ENCODE measurements around the gene NOTCH2NLA.
A peak's percentile ranks its signal among the peaks of the same experiment; 100 is the strongest.
"Not testable (repeated sequence)": the region's sequence is repeated elsewhere in the genome, so short reads cannot be mapped to it uniquely, and the experiment has no call there.

NOTCH2NLA gene

DNA sequence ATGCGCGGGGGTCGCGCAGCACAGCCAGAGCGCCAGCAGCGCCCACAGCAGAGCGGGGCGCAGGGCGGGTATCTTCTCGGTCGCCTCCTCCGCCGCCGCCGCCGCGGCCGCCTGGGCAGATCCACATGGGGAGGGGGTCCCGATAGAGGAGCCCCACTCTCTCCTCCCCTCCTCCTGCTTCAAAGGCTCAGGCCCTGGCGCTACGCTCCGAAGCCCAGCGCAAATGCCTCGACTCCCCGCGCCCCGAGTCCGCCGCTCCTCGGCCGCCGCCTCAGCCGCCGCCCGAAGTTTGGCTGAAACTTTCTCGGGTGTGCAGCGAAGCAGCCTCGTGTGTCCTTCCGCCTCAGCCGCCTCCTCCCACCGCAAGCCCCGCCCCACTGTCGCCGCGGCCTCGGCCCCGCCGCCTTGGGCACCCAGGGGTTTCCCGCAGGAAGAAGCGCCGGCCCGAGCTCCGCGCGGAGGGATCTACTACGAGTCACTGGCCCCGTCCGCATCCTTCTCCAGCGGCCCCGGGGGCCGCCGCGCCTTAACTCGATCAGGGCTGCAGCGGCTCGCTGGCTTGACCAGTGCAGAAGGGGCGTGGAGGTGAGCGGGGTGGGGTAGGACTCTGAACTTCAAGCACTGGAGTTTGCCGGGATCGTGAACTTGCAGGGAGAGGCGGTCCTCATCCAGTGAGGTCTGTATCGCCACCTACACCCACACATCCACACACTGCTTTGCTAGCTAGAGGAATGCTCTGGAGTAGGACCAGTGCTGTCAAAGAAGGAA is at the start of gene NOTCH2NLA:
Gene NOTCH2NLA, minus strand, starts transcription at position 312 of the 768 bp plus-strand sequence. CDS start 39,684 bp downstream, outside the sequence.
- H3K36me3 ChIP-seq (ENCODE audit: insufficient read depth, low read length); H3K79me2 ChIP-seq (ENCODE audit: control insufficient read depth, insufficient read depth, low read length, unreplicated experiment); H3K4me1 ChIP-seq (ENCODE audit: control insufficient read depth, insufficient read depth, low read length, unreplicated experiment); H3K27me3 ChIP-seq (ENCODE audit: insufficient read depth, low read length); H2AFZ ChIP-seq (ENCODE audit: low read length, unreplicated experiment): not testable (repeated sequence)
- peak within 1 kb of the TSS; percentile 81 for H3K4me3 ChIP-seq (ENCODE audit: low read depth, low read length)
- peak within 1 kb of the TSS; percentile 70; the same call in 1 of the 2 replicates for H3K27ac ChIP-seq (ENCODE audit: low read depth, low read length)

DNA sequence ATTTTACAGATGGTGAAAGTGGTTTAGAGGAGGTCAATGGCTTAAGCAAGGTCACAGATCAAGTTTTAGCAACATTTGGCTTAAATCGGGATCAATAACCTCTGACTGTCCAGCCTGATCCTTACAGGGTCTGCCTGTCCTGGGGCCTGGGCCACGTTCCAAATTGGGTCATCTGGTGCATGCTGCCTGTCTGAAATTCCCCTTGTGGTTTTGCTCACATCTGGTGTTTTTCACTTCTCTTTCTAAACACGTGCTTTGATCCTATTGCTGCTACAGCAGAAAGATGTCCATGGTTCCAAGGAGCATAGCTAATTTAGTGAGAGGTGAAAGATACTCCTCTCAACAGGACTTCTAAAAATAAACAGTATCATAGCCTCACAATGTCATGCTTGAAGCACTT is 49.5 kb upstream of the NOTCH2NLA start:
- not testable (repeated sequence) for H3K27me3 ChIP-seq (ENCODE audit: insufficient read depth, low read length); H3K4me1 ChIP-seq (ENCODE audit: control insufficient read depth, insufficient read depth, low read length, unreplicated experiment); H3K79me2 ChIP-seq (ENCODE audit: control insufficient read depth, insufficient read depth, low read length, unreplicated experiment); H3K27ac ChIP-seq (ENCODE audit: low read depth, low read length); H3K36me3 ChIP-seq (ENCODE audit: insufficient read depth, low read length); H3K4me3 ChIP-seq (ENCODE audit: low read depth, low read length); H2AFZ ChIP-seq (ENCODE audit: low read length, unreplicated experiment)

DNA sequence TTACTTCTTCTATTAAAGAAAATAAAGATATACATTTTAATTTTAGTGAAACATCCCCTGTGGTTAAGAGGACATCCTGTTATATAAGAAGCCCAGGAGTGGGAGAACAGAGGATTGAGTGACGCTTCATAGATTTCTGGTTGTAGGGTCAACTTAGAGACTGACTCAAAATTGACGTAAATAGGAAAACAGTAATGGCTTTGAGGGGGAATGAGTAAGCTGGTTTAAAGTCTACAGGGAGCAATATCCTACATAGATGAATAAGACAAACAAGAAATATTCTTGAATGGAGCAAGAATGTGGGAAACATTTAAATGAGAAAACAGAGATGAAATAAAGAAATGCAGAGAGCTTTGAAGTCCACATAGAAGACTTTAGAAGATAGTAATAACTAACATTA is 48.3 kb upstream of the NOTCH2NLA start:
- not testable (repeated sequence) for H3K4me3 ChIP-seq (ENCODE audit: low read depth, low read length); H3K4me1 ChIP-seq (ENCODE audit: control insufficient read depth, insufficient read depth, low read length, unreplicated experiment); H3K27me3 ChIP-seq (ENCODE audit: insufficient read depth, low read length); H2AFZ ChIP-seq (ENCODE audit: low read length, unreplicated experiment); H3K27ac ChIP-seq (ENCODE audit: low read depth, low read length); H3K79me2 ChIP-seq (ENCODE audit: control insufficient read depth, insufficient read depth, low read length, unreplicated experiment); H3K36me3 ChIP-seq (ENCODE audit: insufficient read depth, low read length)

DNA sequence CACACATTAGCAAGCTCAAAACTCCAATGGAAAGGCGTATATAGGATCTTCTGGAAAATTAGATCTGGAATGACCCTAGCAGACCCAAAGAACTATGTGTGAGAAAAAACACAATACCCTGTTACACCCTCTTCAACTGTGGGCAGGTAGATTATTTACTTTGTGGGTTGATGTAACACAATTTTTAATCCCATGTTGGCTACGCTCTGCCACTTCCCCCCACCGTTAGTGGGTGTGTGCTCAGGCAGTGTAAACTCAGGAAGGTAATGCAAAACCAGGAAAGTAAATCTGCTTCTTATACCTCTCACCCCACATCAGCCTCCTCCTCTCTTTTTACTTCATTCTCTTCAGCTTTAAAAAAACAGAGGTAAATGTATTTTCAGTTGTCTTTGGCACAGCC is 45.3 kb upstream of the NOTCH2NLA start:
- not testable (repeated sequence) for H3K4me3 ChIP-seq (ENCODE audit: low read depth, low read length); H3K4me1 ChIP-seq (ENCODE audit: control insufficient read depth, insufficient read depth, low read length, unreplicated experiment); H3K36me3 ChIP-seq (ENCODE audit: insufficient read depth, low read length); H2AFZ ChIP-seq (ENCODE audit: low read length, unreplicated experiment); H3K79me2 ChIP-seq (ENCODE audit: control insufficient read depth, insufficient read depth, low read length, unreplicated experiment); H3K27me3 ChIP-seq (ENCODE audit: insufficient read depth, low read length); H3K27ac ChIP-seq (ENCODE audit: low read depth, low read length)

DNA sequence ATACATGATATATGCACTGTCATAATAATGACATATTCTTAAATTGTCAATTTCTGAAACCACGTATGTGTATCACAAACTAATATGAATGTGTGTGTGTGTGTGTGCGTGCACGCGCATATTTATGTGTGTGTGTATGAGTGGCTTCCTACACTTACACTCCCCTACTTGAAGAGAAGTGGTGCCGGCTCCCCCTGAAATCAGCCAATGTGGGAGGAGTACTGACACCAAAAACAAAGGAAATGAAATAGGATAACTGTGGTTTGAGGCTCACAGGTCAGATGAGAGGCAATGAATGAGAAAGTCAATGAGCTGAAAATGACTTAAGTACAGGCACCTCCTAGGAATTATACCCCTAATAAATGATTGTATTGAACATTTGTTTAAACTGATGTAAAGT is 44.4 kb upstream of the NOTCH2NLA start:
- H3K27me3 ChIP-seq (ENCODE audit: insufficient read depth, low read length); H3K4me3 ChIP-seq (ENCODE audit: low read depth, low read length); H3K79me2 ChIP-seq (ENCODE audit: control insufficient read depth, insufficient read depth, low read length, unreplicated experiment); H3K36me3 ChIP-seq (ENCODE audit: insufficient read depth, low read length); H2AFZ ChIP-seq (ENCODE audit: low read length, unreplicated experiment); H3K27ac ChIP-seq (ENCODE audit: low read depth, low read length); H3K4me1 ChIP-seq (ENCODE audit: control insufficient read depth, insufficient read depth, low read length, unreplicated experiment): not testable (repeated sequence)

DNA sequence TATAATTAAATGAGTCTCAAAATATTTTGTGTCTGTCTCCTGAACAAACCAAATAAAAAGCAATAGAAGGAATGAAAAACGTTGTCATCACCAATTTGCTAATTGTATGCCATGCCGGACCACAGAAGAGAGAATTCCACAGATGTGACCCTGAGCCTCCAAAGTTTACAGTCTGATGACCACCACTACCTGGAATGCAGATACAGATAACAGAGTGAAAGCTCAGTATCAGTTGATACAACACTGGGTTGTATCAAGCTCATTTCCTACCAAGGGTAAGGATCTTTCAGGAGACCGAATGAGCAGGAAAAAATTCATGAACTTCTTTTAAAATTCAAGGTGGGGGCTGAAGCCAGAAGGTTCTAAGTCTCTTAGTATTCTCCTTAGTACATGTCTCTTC is 43.9 kb upstream of the NOTCH2NLA start:
- H3K79me2 ChIP-seq (ENCODE audit: control insufficient read depth, insufficient read depth, low read length, unreplicated experiment); H3K27me3 ChIP-seq (ENCODE audit: insufficient read depth, low read length); H3K36me3 ChIP-seq (ENCODE audit: insufficient read depth, low read length); H3K4me1 ChIP-seq (ENCODE audit: control insufficient read depth, insufficient read depth, low read length, unreplicated experiment); H2AFZ ChIP-seq (ENCODE audit: low read length, unreplicated experiment); H3K4me3 ChIP-seq (ENCODE audit: low read depth, low read length); H3K27ac ChIP-seq (ENCODE audit: low read depth, low read length): not testable (repeated sequence)

DNA sequence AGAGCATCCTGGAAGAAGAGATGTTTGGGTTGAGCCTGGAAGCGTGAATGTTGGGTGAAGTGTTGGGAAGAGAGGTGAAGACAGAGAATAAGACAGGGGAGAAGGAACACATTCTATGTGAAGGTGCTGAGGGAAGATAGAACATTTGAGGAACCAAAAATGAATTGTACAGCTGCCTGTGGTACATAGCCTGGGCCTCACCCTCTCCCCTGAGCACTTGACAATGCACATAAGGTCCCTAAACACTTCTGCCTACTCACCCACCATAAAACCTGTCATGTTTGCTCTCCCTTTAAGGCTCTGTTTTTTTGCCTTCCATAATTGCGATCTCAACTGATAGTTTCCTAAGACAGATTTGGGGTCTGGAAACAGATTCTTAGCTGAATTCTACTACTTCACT is 43.2 kb upstream of the NOTCH2NLA start:
- not testable (repeated sequence) for H3K4me3 ChIP-seq (ENCODE audit: low read depth, low read length); H3K4me1 ChIP-seq (ENCODE audit: control insufficient read depth, insufficient read depth, low read length, unreplicated experiment); H2AFZ ChIP-seq (ENCODE audit: low read length, unreplicated experiment); H3K36me3 ChIP-seq (ENCODE audit: insufficient read depth, low read length); H3K27me3 ChIP-seq (ENCODE audit: insufficient read depth, low read length); H3K79me2 ChIP-seq (ENCODE audit: control insufficient read depth, insufficient read depth, low read length, unreplicated experiment); H3K27ac ChIP-seq (ENCODE audit: low read depth, low read length)

DNA sequence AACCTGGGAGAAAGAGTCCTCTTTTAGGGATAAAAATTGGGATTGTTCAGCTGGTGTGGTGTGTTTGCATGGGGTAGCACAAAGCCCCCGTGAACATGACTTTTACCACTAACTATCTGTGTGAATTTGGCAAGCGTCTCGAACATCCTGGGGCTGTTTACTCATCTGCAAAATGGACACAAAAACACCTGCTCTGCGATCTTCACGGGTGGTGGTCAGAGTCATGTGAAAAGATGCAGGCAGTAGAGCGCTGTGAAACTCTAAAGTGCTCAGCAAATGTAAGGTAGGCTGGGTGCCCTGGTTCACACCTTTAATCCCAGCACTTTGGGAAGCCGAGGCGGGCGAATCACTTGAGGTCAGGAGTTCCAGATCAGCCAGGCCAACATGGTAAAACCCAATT is 41.3 kb upstream of the NOTCH2NLA start:
- not testable (repeated sequence) for H2AFZ ChIP-seq (ENCODE audit: low read length, unreplicated experiment); H3K4me3 ChIP-seq (ENCODE audit: low read depth, low read length); H3K79me2 ChIP-seq (ENCODE audit: control insufficient read depth, insufficient read depth, low read length, unreplicated experiment); H3K4me1 ChIP-seq (ENCODE audit: control insufficient read depth, insufficient read depth, low read length, unreplicated experiment); H3K36me3 ChIP-seq (ENCODE audit: insufficient read depth, low read length); H3K27me3 ChIP-seq (ENCODE audit: insufficient read depth, low read length); H3K27ac ChIP-seq (ENCODE audit: low read depth, low read length)

DNA sequence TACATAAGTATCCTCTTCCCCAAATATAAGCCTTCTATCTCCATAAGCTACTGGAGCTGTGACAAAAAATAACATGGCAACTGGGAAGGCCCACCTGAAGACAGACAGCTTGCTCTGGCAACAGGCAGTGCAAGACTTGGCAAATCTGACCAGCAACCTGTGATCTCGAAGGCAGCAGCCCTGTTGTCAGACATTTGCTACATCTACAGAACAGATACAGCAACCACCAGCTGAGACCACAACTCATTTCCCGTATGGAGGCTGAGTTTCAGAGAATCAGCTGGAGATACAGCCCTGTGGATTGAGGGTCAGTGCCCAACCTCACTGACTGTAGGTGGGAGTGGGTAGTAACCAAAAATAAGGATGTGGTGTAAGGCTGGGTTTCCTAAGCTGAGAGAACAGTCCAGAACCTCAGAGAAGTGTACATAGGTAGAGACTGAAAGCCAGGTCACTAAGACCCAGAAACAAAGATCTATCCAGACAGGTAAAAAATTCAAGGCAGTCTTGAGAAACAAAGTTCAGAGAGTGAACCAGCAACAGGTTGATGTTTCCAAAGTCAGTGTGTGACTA is 37.4 kb upstream of the NOTCH2NLA start:
- not testable (repeated sequence) for H3K4me1 ChIP-seq (ENCODE audit: control insufficient read depth, insufficient read depth, low read length, unreplicated experiment); H2AFZ ChIP-seq (ENCODE audit: low read length, unreplicated experiment); H3K4me3 ChIP-seq (ENCODE audit: low read depth, low read length); H3K36me3 ChIP-seq (ENCODE audit: insufficient read depth, low read length); H3K79me2 ChIP-seq (ENCODE audit: control insufficient read depth, insufficient read depth, low read length, unreplicated experiment); H3K27me3 ChIP-seq (ENCODE audit: insufficient read depth, low read length); H3K27ac ChIP-seq (ENCODE audit: low read depth, low read length)

DNA sequence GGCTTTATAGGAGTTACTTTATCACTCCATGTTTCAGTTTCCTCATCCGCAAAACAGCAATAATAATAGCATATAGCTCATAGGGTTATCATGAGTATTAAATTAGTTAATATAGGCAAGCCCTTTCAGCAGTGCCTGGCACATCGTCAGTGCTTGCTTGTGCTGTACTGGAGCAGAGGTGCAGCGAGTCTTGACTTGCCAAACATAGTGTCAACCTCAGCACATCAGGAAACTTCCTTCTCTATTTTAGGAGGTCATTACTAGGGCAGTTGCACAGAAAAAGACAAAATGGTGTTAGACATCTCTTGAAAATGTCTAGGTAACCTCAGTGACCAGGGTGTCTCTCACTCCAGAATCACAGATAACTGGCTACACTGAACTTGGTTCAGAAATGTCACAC is 35.9 kb upstream of the NOTCH2NLA start:
- H3K27ac ChIP-seq (ENCODE audit: low read depth, low read length), result not testable (repeated sequence)

DNA sequence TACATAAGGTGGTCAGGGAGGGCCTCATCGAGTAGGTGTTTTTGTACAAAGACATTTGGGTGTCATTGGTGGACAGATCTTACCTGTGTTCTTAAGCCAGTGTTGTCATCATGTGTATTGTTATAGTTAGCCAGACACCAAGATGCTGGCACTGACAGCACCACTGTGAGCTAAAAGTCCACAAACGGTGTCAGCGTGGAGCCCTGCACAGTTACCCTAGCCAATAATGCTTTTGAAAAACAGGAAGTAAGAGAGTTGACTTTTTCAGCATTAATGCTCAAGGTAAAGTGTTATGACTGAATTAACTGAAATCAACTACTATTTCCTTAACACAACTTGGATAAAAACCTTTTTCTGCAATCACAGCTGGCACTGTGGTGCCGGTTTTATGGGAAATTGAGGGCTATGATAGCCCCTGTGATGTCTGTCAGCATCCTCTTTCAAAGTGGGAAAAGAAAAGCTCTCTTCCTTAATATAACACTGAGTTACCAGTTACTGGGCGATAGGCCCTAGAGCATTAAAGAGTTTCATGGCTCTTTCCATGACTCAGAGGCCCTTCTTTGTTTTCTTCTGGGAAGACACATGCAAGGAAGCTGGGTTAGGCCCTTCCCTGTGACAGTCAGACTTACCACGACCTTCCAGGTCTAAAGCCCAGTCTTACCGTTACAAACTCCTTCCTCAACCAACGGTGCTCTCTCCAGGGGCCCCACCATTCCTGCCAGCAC is 31.3 kb upstream of the NOTCH2NLA start:
- not testable (repeated sequence) for H3K79me2 ChIP-seq (ENCODE audit: control insufficient read depth, insufficient read depth, low read length, unreplicated experiment); H3K4me3 ChIP-seq (ENCODE audit: low read depth, low read length); H3K27ac ChIP-seq (ENCODE audit: low read depth, low read length); H3K27me3 ChIP-seq (ENCODE audit: insufficient read depth, low read length); H2AFZ ChIP-seq (ENCODE audit: low read length, unreplicated experiment); H3K4me1 ChIP-seq (ENCODE audit: control insufficient read depth, insufficient read depth, low read length, unreplicated experiment); H3K36me3 ChIP-seq (ENCODE audit: insufficient read depth, low read length)

More for the DNA sequence above, 35.9 kb upstream of the NOTCH2NLA start:
- not testable (repeated sequence) for H3K27me3 ChIP-seq (ENCODE audit: insufficient read depth, low read length); H3K36me3 ChIP-seq (ENCODE audit: insufficient read depth, low read length); H3K4me3 ChIP-seq (ENCODE audit: low read depth, low read length); H3K4me1 ChIP-seq (ENCODE audit: control insufficient read depth, insufficient read depth, low read length, unreplicated experiment); H3K79me2 ChIP-seq (ENCODE audit: control insufficient read depth, insufficient read depth, low read length, unreplicated experiment); H2AFZ ChIP-seq (ENCODE audit: low read length, unreplicated experiment)

Data from ACC112 (cell line).